ENCODE data around the gene C9orf78. TPM values are rescaled to one million over a fixed set of nuclear protein-coding genes. Genes with fewer than 3 reads are reported as not detected.
A peak's percentile ranks its signal among the peaks of the same experiment; 100 is the strongest.

Gene C9orf78
- total RNA-seq, 1 experiment from 2014 or later = 37.5 TPM

DNA sequence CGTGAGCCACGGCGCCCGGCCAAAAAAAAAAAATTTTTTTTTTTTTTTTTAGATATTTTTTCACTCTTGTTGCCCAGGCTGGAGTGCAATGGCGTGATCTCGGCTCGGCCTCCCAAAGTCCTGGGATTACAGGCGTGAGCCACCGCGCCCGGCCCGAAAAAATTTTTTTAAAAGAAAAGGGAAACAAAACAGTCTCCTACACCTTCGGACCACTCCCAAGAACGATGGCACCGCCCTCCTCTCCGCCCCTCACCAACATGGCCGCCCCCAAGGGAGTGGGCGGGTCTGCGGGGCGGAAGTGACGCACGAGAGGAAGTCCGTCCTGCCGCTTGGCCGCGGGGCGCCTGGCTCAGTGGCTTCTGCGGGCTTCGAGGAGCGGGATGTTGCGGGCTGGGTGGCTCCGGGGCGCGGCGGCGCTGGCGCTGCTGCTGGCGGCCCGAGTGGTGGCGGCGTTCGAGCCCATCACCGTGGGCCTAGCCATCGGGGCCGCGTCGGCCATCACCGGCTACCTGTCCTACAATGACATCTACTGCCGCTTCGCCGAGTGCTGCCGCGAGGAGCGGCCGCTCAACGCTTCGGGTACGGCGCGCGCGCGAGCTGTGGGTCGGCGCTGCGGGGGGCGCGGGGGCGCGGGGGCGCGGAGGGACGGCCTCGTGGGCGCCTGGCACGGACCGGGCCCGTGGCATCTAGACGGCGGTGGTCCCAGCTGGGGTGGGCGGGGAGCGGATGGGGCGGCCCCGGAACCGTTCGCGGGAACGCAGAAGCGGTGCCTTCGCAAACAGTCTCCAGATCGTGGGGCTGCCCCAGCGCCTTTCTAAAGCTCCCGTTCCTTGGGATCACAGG, 32.0 kb downstream of the C9orf78 start, which contains the start of gene TOR1B:
Gene TOR1B (plus strand): TSS at position 352 of the 843 bp plus-strand sequence. CDS start 29 bp downstream, at position 381.
- H3K56ac ChIP-seq (ENCODE audit: insufficient read length, low read depth, low read length) = no peak within 1 kb of the TSS
- Mint-ChIP-seq H3K4me3 (peak within 1 kb of the TSS; percentile 81), H3K9me3 (no peaks in the 10 kb centered on the region; a peak in 1 of 5 replicates), H3K4me1 (peaks cover 6 to 10% of the 10 kb centered on the region in 2 experiments), H3K27me3 (ENCODE audit: low read depth) (no peaks in the 10 kb centered on the region), H3K36me3 (ENCODE audit: insufficient read depth in 1 of 3, low read depth in 3 of 3) (peaks cover 13 to 33% (median 19%) of the 10 kb centered on the region in 3 experiments; a peak in 6 of 7 replicates), H3K27ac (peak within 1 kb of the TSS in 2 of 3 experiments; percentile 39 to 77; a peak in 2 of 7 replicates)
- no peak within 1 kb of the TSS for H2BK12ac ChIP-seq (ENCODE audit: insufficient read length, low read depth, low read length)
- no peak within 1 kb of the TSS for H3K18ac ChIP-seq (ENCODE audit: insufficient read length, low read depth, low read length)
- H4K20me1 ChIP-seq (ENCODE audit: control insufficient read depth, insufficient read depth, insufficient read length) = no peaks in the 10 kb centered on the region
- H4K91ac ChIP-seq (ENCODE audit: insufficient read length, low read depth, low read length) = no peak within 1 kb of the TSS
- H2BK120ac ChIP-seq (ENCODE audit: low read depth, low read length, poor library complexity, severe bottlenecking) = no peak within 1 kb of the TSS
- peak within 1 kb of the TSS; percentile 26 for H3K9ac ChIP-seq (ENCODE audit: extremely low read depth, insufficient read length, low read length)
- WGBS (ENCODE audit: extremely low coverage, insufficient read length, low lambda C conversion rate) = no CpG with 5 or more reads among the region's 93 CpGs
- no peak within 1 kb of the TSS for H2AK5ac ChIP-seq (ENCODE audit: insufficient read length, low read length)
- no peak within 1 kb of the TSS for H3K14ac ChIP-seq (ENCODE audit: insufficient read depth, low read length)
- peak within 1 kb of the TSS; percentile 87 for H3K4me2 ChIP-seq (ENCODE audit: insufficient read depth, insufficient read length, low read length)
- H3K23ac ChIP-seq (ENCODE audit: insufficient read length, low read depth, low read length) = no peak within 1 kb of the TSS
- H3K4ac ChIP-seq (ENCODE audit: low read depth, low read length) = no peak within 1 kb of the TSS
- H2AFZ ChIP-seq (ENCODE audit: low read length) = no peak within 1 kb of the TSS
- peak; percentile 96 for DNase-seq
- no peak within 1 kb of the TSS for H2BK20ac ChIP-seq (ENCODE audit: low read depth, low read length, poor library complexity, severe bottlenecking)
- no peak within 1 kb of the TSS for H4K5ac ChIP-seq (ENCODE audit: insufficient read length, low read depth, low read length)
- H3K27me3 ChIP-seq (ENCODE audit: insufficient read depth, low read length) = no peaks in the 10 kb centered on the region
- no peaks in the 10 kb centered on the region for H3K79me1 ChIP-seq (ENCODE audit: insufficient read depth, low read depth, low read length, poor library complexity, severe bottlenecking)
- no peak within 1 kb of the TSS for H2BK5ac ChIP-seq (ENCODE audit: insufficient read length, low read length)
- H3K79me2 ChIP-seq (ENCODE audit: insufficient read depth, low read length) = no peaks in the 10 kb centered on the region
- H3K9me3 ChIP-seq (ENCODE audit: control insufficient read depth, low read depth, low read length) = no peaks in the 10 kb centered on the region
- H3K23me2 ChIP-seq (ENCODE audit: insufficient read length, low read depth, low read length, poor library complexity, severe bottlenecking) = peaks cover 6% of the 10 kb centered on the region
- peaks cover 3% of the 10 kb centered on the region; the same call in 1 of the 2 replicates for H3K4me1 ChIP-seq (ENCODE audit: insufficient read depth, low read length)
- TF ChIP-seq CTCF (conservative IDR thresholded peaks at IDR 0.05) = no peak
- H2BK15ac ChIP-seq (ENCODE audit: low read depth, low read length) = no peak within 1 kb of the TSS
- H3T11ph ChIP-seq (ENCODE audit: low read length) = no peak within 1 kb of the TSS
- H3K27ac ChIP-seq (ENCODE audit: insufficient read length, low read depth, low read length) = no peak within 1 kb of the TSS
- no peak within 1 kb of the TSS for H4K8ac ChIP-seq (replicated peaks; ENCODE audit: insufficient read length, low read depth, low read length)
